Naive thymus-derived CD8-positive, alpha-beta T cell (primary cell): ENCODE measurements around the gene REM2. TPM values are rescaled to one million over a fixed set of nuclear protein-coding genes. Genes with fewer than 3 reads are reported as not detected.

Source experiments
- ATAC-seq, 2 donors: fragments of 150-1000 bp; cut with Tn5 transposase in 1 of 2; sonication (Bioruptor Pico), chemical (Tn5 transposase) in 1 of 2; 1 replicate in 1 of 2; 2 replicates in 1 of 2; pipeline ENCODE4 v1.10.0; 2021; ENCODE audit warnings: mild to moderate bottlenecking in 2 of 2, moderate library complexity in 2 of 2
- POLR2A ChIA-PET: fragments of 350-600 bp; sonication (Branson Sonifier 250); formaldehyde crosslinking; loops from one replicate; lab custom pipeline; 2021; ENCODE audit warnings: antibody characterized with exemption; lab: Charles Lee
- DNase-seq, 10 donors: peaks; one replicate each; pipeline versions ENCODE4 v3.0.0 to v3.0.0-alpha.2; 2020 to 2022
- H3K27ac Mint-ChIP-seq, 10 donors: one replicate each; pipeline ENCODE4 v1.8.0; 2020 to 2022; ENCODE audit warnings: mild to moderate bottlenecking in 10 of 10, mixed read lengths in 10 of 10, moderate library complexity in 4 of 10, inconsistent platforms in 1 of 10
- H3K27me3 Mint-ChIP-seq, 5 donors: one replicate each; pipeline ENCODE4 v1.8.0; 2021 to 2022; ENCODE audit warnings: mixed read lengths in 5 of 5
- H3K36me3 Mint-ChIP-seq, 3 donors: one replicate each; pipeline ENCODE4 v1.8.0; 2020 to 2022; ENCODE audit warnings: mixed read lengths in 3 of 3, mild to moderate bottlenecking in 2 of 3, inconsistent platforms in 1 of 3
- H3K4me1 Mint-ChIP-seq, 4 donors: one replicate each; pipeline ENCODE4 v1.8.0; 2021 to 2022; ENCODE audit warnings: mixed read lengths in 4 of 4
- H3K4me3 Mint-ChIP-seq, 10 donors: one replicate each; pipeline ENCODE4 v1.8.0; 2020 to 2022; ENCODE audit warnings: mild to moderate bottlenecking in 10 of 10, mixed read lengths in 10 of 10, moderate library complexity in 6 of 10, inconsistent platforms in 1 of 10
- H3K9me3 Mint-ChIP-seq, 9 donors: one replicate each; pipeline ENCODE4 v1.8.0; 2020 to 2022; ENCODE audit warnings: mixed read lengths in 9 of 9, mild to moderate bottlenecking in 3 of 9, inconsistent platforms in 1 of 9, moderate library complexity in 1 of 9
- polyA plus RNA-seq, 3 donors: library from polyadenylated mRNA; unstranded; fragments of 300-500 nt; fragmentation: Illumina TruSeq; gene quantifications; one replicate each; pipeline ENCODE4 v1.2.3, GENCODE V29; 2021
- total RNA-seq, 8 experiments: library from RNA in 2 of 8; stranded (reverse) in 2 of 8; gene quantifications; one replicate each; pipeline ENCODE4 v1.2.3 and lab custom pipeline; 2021 to 2026

The REM2 gene
- total and polyA plus RNA-seq, 5 experiments from 2014 or later = 0.15 to 5.7 (median 0.72) TPM

DNA sequence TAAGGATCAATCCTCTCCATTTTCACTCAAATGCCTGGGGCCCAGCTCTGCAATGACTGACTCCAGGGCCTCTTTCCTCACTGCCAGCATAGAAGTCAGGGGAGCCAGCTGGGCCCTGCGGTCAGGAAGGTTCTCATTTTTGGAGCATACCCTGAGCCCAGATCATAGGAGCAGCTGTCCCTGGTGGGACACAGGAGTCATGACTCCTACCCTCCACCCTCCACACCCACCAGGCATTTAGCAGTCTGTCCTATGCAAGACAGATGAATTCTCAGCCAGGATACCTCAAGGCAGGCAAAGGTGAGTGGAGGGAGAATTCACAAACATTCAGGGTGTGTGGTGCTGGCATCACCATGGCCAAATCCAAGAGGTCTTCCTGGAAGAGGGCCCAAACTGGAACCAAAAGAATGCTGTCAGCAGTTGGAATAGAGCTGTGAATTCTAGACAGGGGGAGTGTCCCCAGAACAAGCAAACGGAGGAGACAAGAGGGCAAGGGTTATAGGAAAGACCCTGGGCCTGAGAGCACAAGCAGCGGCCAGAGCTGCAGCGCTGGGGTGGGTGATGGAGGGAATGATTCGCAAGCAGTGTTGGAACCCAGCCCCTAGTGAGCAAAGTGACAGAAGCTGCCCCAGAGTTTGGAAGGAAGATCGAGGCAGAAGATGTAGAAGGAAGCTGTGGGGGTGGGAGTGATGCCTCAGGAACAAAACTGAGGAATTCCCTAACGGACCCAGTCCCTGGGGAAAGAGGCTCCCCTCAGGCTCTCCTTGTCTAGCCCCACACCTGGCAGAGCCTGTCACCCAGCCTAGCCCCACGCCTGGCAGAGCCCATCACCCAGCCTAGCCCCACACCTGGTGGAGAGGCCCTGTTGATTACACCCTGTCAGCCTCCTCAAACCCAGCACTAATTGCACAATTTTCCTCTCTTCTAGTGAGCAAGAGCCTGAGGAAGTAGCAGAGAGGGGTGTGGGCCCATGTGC lies 4.5 kb upstream of the REM2 start:
- H3K4me1 Mint-ChIP-seq = peaks cover 15 to 30% (median 26%) of the 10 kb centered on the region in 4 donors
- no peak for ATAC-seq
- peak overlapping the region in 6 of 10 donors; percentile 5 to 62 (median 23) for H3K27ac Mint-ChIP-seq
- H3K4me3 Mint-ChIP-seq = no peak overlapping the region
- no peaks in the 10 kb centered on the region for H3K27me3 Mint-ChIP-seq
- POLR2A ChIA-PET = no interaction called here
- H3K9me3 Mint-ChIP-seq = no peaks in the 10 kb centered on the region
- DNase-seq = no peak
- H3K36me3 Mint-ChIP-seq = peaks cover 0 to 54% (median 13%) of the 10 kb centered on the region in 3 donors

DNA sequence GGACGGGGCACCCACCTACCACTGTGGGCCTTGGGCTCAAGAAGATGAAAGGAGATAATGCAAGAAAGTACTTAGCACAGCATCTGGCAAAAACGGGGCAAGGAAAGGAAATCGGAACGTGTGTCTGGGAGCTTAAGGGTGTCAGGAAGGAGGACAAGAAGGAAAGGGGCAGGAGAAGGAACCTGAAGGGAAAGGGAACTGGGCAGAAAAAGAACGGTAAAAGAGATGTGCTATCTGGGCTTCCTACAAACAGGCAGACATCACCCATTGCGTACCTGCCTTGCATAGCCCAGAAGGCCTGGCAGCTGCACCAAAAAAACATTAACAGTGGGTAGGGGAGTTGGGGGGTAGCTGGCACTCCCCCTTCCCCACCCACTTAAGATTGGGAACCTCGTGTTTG lies 958 bp upstream of the REM2 start:
- no peak for ATAC-seq
- Mint-ChIP-seq H3K27me3 (no peaks in the 10 kb centered on the region), H3K27ac (peak overlapping the region in 9 of 10 donors; percentile 10 to 78 (median 51)), H3K4me1 (peaks cover 18 to 41% (median 36%) of the 10 kb centered on the region in 4 donors), H3K9me3 (no peaks in the 10 kb centered on the region), H3K36me3 (peaks cover 0 to 22% (median 8%) of the 10 kb centered on the region in 3 donors), H3K4me3 (no peak overlapping the region)
- no peak for DNase-seq
- POLR2A ChIA-PET = interaction anchor here (0.7 to 11.2 kb wide), 5 partner anchors 9 to 37 kb away, joined by 3 to 118 read pairs (median 13); partner anchors contain the start of genes LRP10 and RBM23

GRCh38 chr14:22882529-22883172 lies 371 bp upstream of the REM2 start:
- H3K4me3 Mint-ChIP-seq = no peak overlapping the region
- peaks cover 0 to 17% (median 6%) of the 10 kb centered on the region in 3 donors for H3K36me3 Mint-ChIP-seq
- DNase-seq = peak in 7 of 10 donors; percentile 30 to 71 (median 46)
- H3K9me3 Mint-ChIP-seq = no peaks in the 10 kb centered on the region
- peak in 1 of 2 donors; percentile 14 for ATAC-seq
- H3K27me3 Mint-ChIP-seq = no peaks in the 10 kb centered on the region
- H3K27ac Mint-ChIP-seq = peak overlapping the region in 8 of 10 donors; percentile 10 to 88 (median 50)
- POLR2A ChIA-PET = interaction anchor here (0.7 to 11.2 kb wide), 6 partner anchors 10 to 73 kb away, joined by 3 to 118 read pairs (median 8); partner anchors contain the start of genes LRP10 and RBM23
- peaks cover 21 to 47% (median 42%) of the 10 kb centered on the region in 4 donors for H3K4me1 Mint-ChIP-seq

GRCh38 chr14:22884076-22884737 lies 1.2 kb downstream of the REM2 start:
- Mint-ChIP-seq H3K27ac (peak overlapping the region in 8 of 10 donors; percentile 14 to 75 (median 54)), H3K27me3 (no peaks in the 10 kb centered on the region), H3K4me3 (peak overlapping the region in 1 of 10 donors; percentile 59)

GRCh38 chr14:22884738-22885523 lies 1.9 kb downstream of the REM2 start:
- Mint-ChIP-seq H3K4me3 (peak overlapping the region in 8 of 10 donors; percentile 8 to 69 (median 36)), H3K27me3 (no peaks in the 10 kb centered on the region), H3K9me3 (no peaks in the 10 kb centered on the region), H3K36me3 (peaks cover 0 to under 1% (median 0%) of the 10 kb centered on the region in 3 donors), H3K27ac (peak overlapping the region in 8 of 10 donors; percentile 27 to 75 (median 58)), H3K4me1 (peaks cover 29 to 63% (median 60%) of the 10 kb centered on the region in 4 donors)
- POLR2A ChIA-PET = interaction anchor here (0.6 to 11.2 kb wide), 5 partner anchors 12 to 371 kb away, joined by 3 to 118 read pairs (median 4); partner anchors contain the start of gene LRP10
- no peak for DNase-seq
- no peak for ATAC-seq

More at GRCh38 chr14:22884076-22884737, 1.2 kb downstream of the REM2 start:
- Mint-ChIP-seq H3K4me1 (peaks cover 24 to 58% (median 54%) of the 10 kb centered on the region in 4 donors), H3K36me3 (peaks cover 0 to 3% (median 0%) of the 10 kb centered on the region in 3 donors), H3K9me3 (no peaks in the 10 kb centered on the region)
- DNase-seq = no peak
- no peak for ATAC-seq
- POLR2A ChIA-PET = interaction anchor here (0.6 to 11.2 kb wide), 5 partner anchors 11 to 370 kb away, joined by 3 to 118 read pairs (median 4); partner anchors contain the start of genes LRP10 and RBM23

- H3K27me3 Mint-ChIP-seq = no peaks in the 10 kb centered on the region
- POLR2A ChIA-PET = interaction anchor here (0.6 to 11.2 kb wide), 9 partner anchors 13 to 1918 kb away, joined by 3 to 118 read pairs (median 3); partner anchors contain the start of genes HAUS4, LRP10, PPP1R3E and PRMT5
- ATAC-seq (no peak), DNase-seq (peak in 1 of 10 donors; percentile 63)
- peak overlapping the region; percentile 42 to 90 (median 80) for H3K27ac Mint-ChIP-seq
- peaks cover 0 to 7% (median 0%) of the 10 kb centered on the region in 3 donors for H3K36me3 Mint-ChIP-seq
- H3K4me3 Mint-ChIP-seq = peak overlapping the region; percentile 68 to 94 (median 86)
- peaks cover 35 to 69% (median 67%) of the 10 kb centered on the region in 4 donors for H3K4me1 Mint-ChIP-seq
- no peaks in the 10 kb centered on the region for H3K9me3 Mint-ChIP-seq
Observed at GRCh38 chr14:22885975-22886374, 3.0 kb downstream of the REM2 start.

- Mint-ChIP-seq H3K27ac (peak overlapping the region; percentile 90 to 95 (median 92)), H3K27me3 (no peaks in the 10 kb centered on the region), H3K36me3 (peaks cover 0 to 7% (median 0%) of the 10 kb centered on the region in 3 donors), H3K4me3 (peak overlapping the region; percentile 82 to 94 (median 90)), H3K9me3 (no peaks in the 10 kb centered on the region), H3K4me1 (peaks cover 35 to 67% (median 66%) of the 10 kb centered on the region in 4 donors)
- peak; percentile 53 to 85 (median 65) for DNase-seq
- POLR2A ChIA-PET = interaction anchor here (0.5 to 11.2 kb wide), 14 partner anchors 13 to 1919 kb away, joined by 3 to 118 read pairs (median 3); partner anchors contain the start of genes HAUS4, LRP10, PPP1R3E and PRMT5
- ATAC-seq = peak; percentile 76 to 80
Observed at GRCh38 chr14:22886500-22887259, 3.7 kb downstream of the REM2 start.

DNA sequence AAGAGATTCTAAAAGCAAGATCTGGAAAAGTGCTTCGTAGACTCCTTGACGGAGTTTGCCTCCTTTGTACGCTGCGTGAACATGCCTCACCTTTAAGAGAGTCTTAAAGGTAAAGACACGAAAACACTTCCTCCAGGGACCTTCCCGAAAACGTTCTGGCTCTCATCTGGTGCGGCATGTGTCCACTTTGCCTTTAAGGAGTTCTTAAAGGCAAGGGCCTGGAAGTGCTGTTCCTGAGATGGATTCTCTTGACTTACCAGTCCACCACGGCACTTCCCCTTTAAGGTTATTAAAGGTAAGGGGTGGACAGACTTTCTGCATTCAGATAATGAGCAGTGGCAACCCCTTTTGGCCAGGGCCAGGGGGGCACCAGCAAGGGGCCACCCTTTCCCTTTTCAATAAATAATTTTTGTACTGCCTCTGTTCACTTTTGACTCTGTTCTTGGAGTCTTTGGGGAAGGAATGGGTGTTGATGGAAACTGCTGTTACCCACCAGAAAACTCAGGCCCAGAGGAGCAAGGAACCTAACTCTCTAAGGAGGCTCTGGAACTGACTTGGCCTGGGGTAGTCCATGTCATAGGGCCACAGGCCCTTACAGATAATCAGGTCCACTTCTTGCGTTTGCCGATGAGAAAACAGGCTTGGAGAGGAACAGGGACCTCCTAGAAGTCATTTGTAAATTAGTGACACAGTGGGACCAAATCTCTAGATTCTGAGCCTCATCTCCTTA lies 4.4 kb downstream of the REM2 start:
- POLR2A ChIA-PET = interaction anchor here (0.5 to 11.2 kb wide), 9 partner anchors 14 to 1920 kb away, joined by 3 to 118 read pairs (median 3); partner anchors contain the start of genes HAUS4 and LRP10
- ATAC-seq (peak; percentile 16 to 36), DNase-seq (peak in 8 of 10 donors; percentile 9 to 61 (median 17))
- peak overlapping the region; percentile 90 to 95 (median 92) for H3K27ac Mint-ChIP-seq
- peaks cover 31 to 64% (median 61%) of the 10 kb centered on the region in 4 donors for H3K4me1 Mint-ChIP-seq
- no peaks in the 10 kb centered on the region for H3K9me3 Mint-ChIP-seq
- H3K27me3 Mint-ChIP-seq = no peaks in the 10 kb centered on the region
- H3K36me3 Mint-ChIP-seq = peaks cover 0 to 10% (median 0%) of the 10 kb centered on the region in 3 donors
- peak overlapping the region; percentile 82 to 94 (median 90) for H3K4me3 Mint-ChIP-seq

DNA sequence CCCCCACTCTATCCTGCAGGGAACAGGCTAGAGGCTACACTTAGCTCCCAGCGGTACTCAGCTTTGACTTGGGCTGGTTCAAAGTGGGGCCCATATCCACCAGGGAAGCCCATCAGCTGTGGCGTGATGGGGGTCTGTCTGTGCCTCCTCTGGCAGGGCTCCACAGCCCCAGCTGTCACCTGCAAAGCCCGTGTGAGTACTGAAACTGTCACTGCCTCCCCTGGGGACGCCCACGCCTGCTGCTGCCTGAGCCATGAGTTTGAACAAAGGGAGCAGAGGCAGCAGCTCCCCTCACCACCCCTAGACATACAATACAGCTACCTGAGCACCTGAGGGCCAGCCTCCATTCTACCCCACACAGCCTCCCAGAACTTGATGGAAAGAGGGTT lies 5.0 kb downstream of the REM2 start:
- Mint-ChIP-seq H3K4me3 (peak overlapping the region; percentile 82 to 94 (median 90)), H3K4me1 (peaks cover 27 to 59% (median 56%) of the 10 kb centered on the region in 4 donors), H3K36me3 (peaks cover 0 to 10% (median 0%) of the 10 kb centered on the region in 3 donors), H3K27ac (peak overlapping the region; percentile 72 to 95 (median 92)), H3K9me3 (no peaks in the 10 kb centered on the region), H3K27me3 (no peaks in the 10 kb centered on the region)
- DNase-seq = peak in 9 of 10 donors; percentile 22 to 70 (median 37)
- ATAC-seq = peak; percentile 21 to 36
- POLR2A ChIA-PET = interaction anchor here (0.7 to 11.2 kb wide), 7 partner anchors 8 to 187 kb away, joined by 3 to 118 read pairs (median 4); partner anchors contain the start of genes LRP10 and RBM23
